Body of pancreas (tissue), 4 donors: ENCODE data around the gene CDH4. TPM values are rescaled to one million over a fixed set of nuclear protein-coding genes. Genes with fewer than 3 reads are reported as not detected.

Experiments
- ATAC-seq: fragments of 150-250 bp; one replicate; pipeline ENCODE4 v1.9.1; 2016
- DNase-seq, 4 donors: peaks; one replicate each; pipeline ENCODE4 v3.0.0-alpha.2; 2019
- H3K27ac ChIP-seq, 4 donors: fragments of 200-600 bp; sonication (generic); 1 replicate in 3 of 4; 2 replicates in 1 of 4; pipeline versions ENCODE4 v1.5.1 to v1.6.1; 2016 to 2019; ENCODE audit warnings: mild to moderate bottlenecking in 1 of 4, mixed read lengths in 1 of 4, moderate library complexity in 1 of 4
- H3K27me3 ChIP-seq, 2 donors: fragments of 200-600 bp; sonication (generic); one replicate each; pipeline ENCODE4 v1.6.0; 2016; ENCODE audit warnings: mild to moderate bottlenecking in 1 of 2
- H3K36me3 ChIP-seq, 2 donors: fragments of 200-600 bp; sonication (generic); replicated peaks in 1 of 2; 2 replicates each; pipeline ENCODE4 v1.5.1; 2016; ENCODE audit warnings: low read depth in 2 of 2; ENCODE audit not compliant: insufficient read depth in 1 of 2
- H3K4me1 ChIP-seq: fragments of 200-600 bp; sonication (generic); one replicate; pipeline ENCODE4 v1.6.0; 2016
- H3K4me3 ChIP-seq, 2 donors: fragments of 200-600 bp; sonication (generic); 1 replicate in 1 of 2; 2 replicates in 1 of 2; pipeline ENCODE4 v1.5.1; 2016 to 2019
- H3K9me3 ChIP-seq, 3 donors: fragments of 200-600 bp; sonication (generic); 1 replicate in 2 of 3; 2 replicates in 1 of 3; pipeline ENCODE4 v1.5.1; 2016
- POLR2A ChIP-seq, 3 donors: fragments of 450-650 bp; IDR thresholded peaks; one replicate each; pipeline ENCODE4 v1.6.1; 2016; ENCODE audit warnings: antibody characterized with exemption in 3 of 3, mild to moderate bottlenecking in 2 of 3
- WGBS, 2 donors: methylation state at CpG; one replicate each; pipeline ENCODE4 v1.1.5; 2017; 5-methylcytosine and 5-hydroxymethylcytosine counted together
- intact Hi-C: fragments of 100-400 bp; cut with DNase I; formaldehyde crosslinking; loops from one replicate; pipeline ENCODE4 v1.15.1; 2023
- total RNA-seq, 2 donors: library from RNA; depleted of rRNA; stranded (reverse); fragments of >200 nt; gene quantifications; one replicate each; pipeline ENCODE4 v1.1.0, GENCODE V29; 2016
- TF ChIP-seq, protein P1 (sequence below), 7 experiments: fragments of 450-650 bp in 4 of 7; fragments of 200-600 bp in 3 of 7; sonication (generic) in 3 of 7; IDR thresholded peaks; one replicate each; pipeline ENCODE4 v1.5.1; 2016 to 2019; ENCODE audit warnings: antibody characterized with exemption in 7 of 7

CDH4 gene
- total RNA-seq, 2 donors from 2014 or later = 0.33 to 0.52 TPM

- Histone ChIP-seq H3K9me3 (no peaks in the 10 kb centered on the region), H3K4me3 (no peak overlapping the region), H3K4me1 (no peaks in the 10 kb centered on the region), H3K36me3 (no peaks in the 10 kb centered on the region), H3K27me3 (no peaks in the 10 kb centered on the region), H3K27ac (no peak overlapping the region)
- intact Hi-C loops = no loop called here
- TF ChIP-seq, protein P1, sequence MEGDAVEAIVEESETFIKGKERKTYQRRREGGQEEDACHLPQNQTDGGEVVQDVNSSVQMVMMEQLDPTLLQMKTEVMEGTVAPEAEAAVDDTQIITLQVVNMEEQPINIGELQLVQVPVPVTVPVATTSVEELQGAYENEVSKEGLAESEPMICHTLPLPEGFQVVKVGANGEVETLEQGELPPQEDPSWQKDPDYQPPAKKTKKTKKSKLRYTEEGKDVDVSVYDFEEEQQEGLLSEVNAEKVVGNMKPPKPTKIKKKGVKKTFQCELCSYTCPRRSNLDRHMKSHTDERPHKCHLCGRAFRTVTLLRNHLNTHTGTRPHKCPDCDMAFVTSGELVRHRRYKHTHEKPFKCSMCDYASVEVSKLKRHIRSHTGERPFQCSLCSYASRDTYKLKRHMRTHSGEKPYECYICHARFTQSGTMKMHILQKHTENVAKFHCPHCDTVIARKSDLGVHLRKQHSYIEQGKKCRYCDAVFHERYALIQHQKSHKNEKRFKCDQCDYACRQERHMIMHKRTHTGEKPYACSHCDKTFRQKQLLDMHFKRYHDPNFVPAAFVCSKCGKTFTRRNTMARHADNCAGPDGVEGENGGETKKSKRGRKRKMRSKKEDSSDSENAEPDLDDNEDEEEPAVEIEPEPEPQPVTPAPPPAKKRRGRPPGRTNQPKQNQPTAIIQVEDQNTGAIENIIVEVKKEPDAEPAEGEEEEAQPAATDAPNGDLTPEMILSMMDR (IDR thresholded peaks at IDR 0.05) = no peak
- no peak for TF ChIP-seq POLR2A (IDR thresholded peaks at IDR 0.05)
- 77 to 90% methylated on average over 12 to 13 of the region's 14 CpGs for WGBS, 2 donors
- ATAC-seq (no peak), DNase-seq (peak in 1 of 4 donors; percentile 3)
Observed at GRCh38 chr20:61935926-61936700, 684.1 kb downstream of the CDH4 start.

GRCh38 chr20:61936701-61937131, 684.7 kb downstream of the CDH4 start:
- Histone ChIP-seq H3K4me1 (no peaks in the 10 kb centered on the region), H3K9me3 (no peaks in the 10 kb centered on the region), H3K4me3 (no peak overlapping the region), H3K27ac (no peak overlapping the region), H3K27me3 (no peaks in the 10 kb centered on the region), H3K36me3 (no peaks in the 10 kb centered on the region)
- intact Hi-C loops = no loop called here
- DNase-seq (peak in 1 of 4 donors; percentile 2), ATAC-seq (no peak)
- WGBS, 2 donors = 81 to 93% methylated on average over 16 to 28 of the region's 29 CpGs
- TF ChIP-seq, protein P1 (IDR thresholded peaks at IDR 0.05) = no peak
- no peak for TF ChIP-seq POLR2A (IDR thresholded peaks at IDR 0.05)

DNA sequence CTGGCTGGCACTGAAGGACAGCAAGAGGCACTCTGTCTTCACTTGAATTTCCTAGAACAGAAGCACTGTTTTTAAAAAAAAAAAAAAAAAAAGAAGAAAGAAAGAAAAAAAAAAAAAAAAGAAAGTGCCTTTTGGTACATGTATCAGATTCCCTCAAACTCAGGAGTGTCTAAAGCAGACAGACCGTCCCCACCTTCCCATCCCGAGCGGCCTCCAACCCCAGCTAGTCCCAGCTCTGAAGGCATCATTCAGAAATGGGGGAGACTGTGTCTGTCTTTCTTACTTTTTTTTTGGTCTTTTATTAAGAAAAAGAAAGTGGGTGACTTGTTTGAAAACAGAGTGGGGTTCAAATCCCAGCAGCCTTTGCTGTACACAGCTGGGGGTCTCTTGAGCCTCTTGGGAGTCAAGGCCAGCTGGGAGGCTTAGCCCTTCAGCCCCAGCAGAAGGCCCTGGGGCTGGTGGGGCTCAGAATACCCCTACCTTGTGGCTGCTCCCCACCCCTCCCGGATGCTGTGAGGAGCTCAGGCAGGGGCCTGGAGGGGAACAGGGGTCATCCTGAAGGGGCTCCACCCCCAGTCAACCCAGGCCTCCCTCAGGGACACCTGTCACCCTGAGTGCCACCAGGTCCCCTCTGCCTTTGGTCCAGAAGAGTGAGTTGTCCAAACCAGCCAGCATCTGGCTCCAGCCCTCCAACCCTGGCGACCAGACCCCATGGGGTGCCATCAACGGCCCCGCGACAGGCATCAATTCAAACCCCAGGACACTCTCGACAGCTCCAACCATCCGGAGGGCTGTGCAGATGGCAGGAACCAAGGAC, 685.3 kb downstream of the CDH4 start:
- no peaks in the 10 kb centered on the region for H3K27me3 ChIP-seq
- H3K4me1 ChIP-seq = no peaks in the 10 kb centered on the region
- 82 to 86% methylated on average over 3 to 10 of the region's 10 CpGs for WGBS, 2 donors
- DNase-seq (no peak), ATAC-seq (no peak)
- no peaks in the 10 kb centered on the region for H3K9me3 ChIP-seq
- no peak overlapping the region for H3K4me3 ChIP-seq
- H3K27ac ChIP-seq = no peak overlapping the region
- H3K36me3 ChIP-seq = no peaks in the 10 kb centered on the region
- intact Hi-C loops = no loop called here
- TF ChIP-seq POLR2A (IDR thresholded peaks at IDR 0.05) = no peak
- TF ChIP-seq, protein P1 (IDR thresholded peaks at IDR 0.05) = no peak

- no peak overlapping the region for H3K27ac ChIP-seq
- no peak overlapping the region for H3K4me3 ChIP-seq
- TF ChIP-seq, protein P1 (IDR thresholded peaks at IDR 0.05) = no peak
- no peak for TF ChIP-seq POLR2A (IDR thresholded peaks at IDR 0.05)
- intact Hi-C loops = no loop called here
- no peaks in the 10 kb centered on the region for H3K27me3 ChIP-seq
- WGBS, 2 donors = 78 to 80% methylated on average over 8 to 29 of the region's 31 CpGs
- H3K4me1 ChIP-seq = no peaks in the 10 kb centered on the region
- ATAC-seq (no peak), DNase-seq (no peak)
- H3K9me3 ChIP-seq = no peaks in the 10 kb centered on the region
- H3K36me3 ChIP-seq = no peaks in the 10 kb centered on the region
Observed at GRCh38 chr20:61937963-61938838, 686.1 kb downstream of the CDH4 start.
